G401 (cell line): Measurements from ENCODE around the gene BICRA. TPM values are rescaled to one million over a fixed set of nuclear protein-coding genes. Genes with fewer than 3 reads are reported as not detected.
"Not testable (repeated sequence)": the region's sequence is repeated elsewhere in the genome, so short reads cannot be mapped to it uniquely, and the experiment has no call there.

ENCODE experiments used
- DNase-seq: peaks from one replicate; pipeline ENCODE4 v3.0.0-alpha.2; 2015; ENCODE audit warnings: low spot score
- in situ Hi-C: cut with HindIII; loops from 2 replicates; pipeline ENCODE4 v1.10.0; 2016; ENCODE audit warnings: low sequenced_read_pairs, mixed read lengths
- total RNA-seq: library from RNA; depleted of rRNA; stranded (reverse); fragments of >200 nt; shearing (Covaris generic); gene quantifications from 2 replicates; pipeline ENCODE4 v1.2.3, GENCODE V29; 2014; rRNA removed

BICRA gene
- 0.10 and 5.7 TPM in 2 replicates for total RNA-seq

DNA sequence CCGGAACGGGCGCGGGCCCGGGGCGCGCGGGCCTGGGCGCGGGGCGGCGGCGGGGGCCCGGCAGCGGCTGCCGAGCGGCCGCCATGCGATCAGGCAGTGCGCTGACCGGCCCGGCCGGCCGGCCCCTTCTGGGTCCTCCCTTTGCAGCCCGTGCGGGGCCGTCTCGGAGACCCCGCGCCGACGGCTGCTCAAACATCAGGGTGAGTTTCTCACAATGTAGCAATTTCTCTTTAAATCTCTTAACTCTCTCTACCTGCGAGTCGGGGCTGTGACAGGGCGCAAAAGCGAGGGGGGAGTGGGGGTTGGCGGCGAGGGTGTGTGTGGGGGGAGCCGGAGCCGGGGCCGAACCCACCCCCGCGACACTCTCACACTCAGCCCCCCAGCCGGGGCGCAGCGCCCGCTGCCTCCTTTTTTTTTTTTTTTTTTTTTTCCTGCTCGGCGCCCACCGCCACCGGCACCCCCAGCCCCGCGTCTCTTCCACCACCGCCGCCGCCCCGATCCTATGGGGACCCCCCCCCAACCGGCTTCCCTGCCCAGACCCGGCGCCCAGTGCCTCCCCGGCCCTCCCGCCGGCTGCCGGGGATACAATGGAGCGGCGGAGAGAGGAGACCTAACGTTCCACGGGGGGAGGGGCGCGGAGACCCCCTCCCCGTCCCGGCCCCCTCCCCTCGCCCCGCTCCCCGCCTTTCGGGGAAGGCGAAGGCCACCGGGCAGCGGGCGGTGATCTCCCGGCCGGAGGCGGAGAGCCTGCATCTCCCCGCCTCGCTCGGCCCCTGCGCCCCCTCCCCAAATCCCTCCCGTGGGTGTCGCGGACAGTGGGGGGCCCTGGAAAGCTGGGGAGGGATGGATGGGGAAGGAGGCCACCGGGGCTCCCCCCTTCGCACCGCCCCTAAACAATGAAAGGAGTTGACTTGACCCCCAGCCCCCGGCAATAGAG is at the start of gene BICRA:
Gene BICRA, plus strand, starts transcription at position 166 of the 937 bp plus-strand sequence. CDS start 64,441 bp downstream, outside the sequence.
- peak; percentile 84 for DNase-seq
- in situ Hi-C loops: no loop called here

DNA sequence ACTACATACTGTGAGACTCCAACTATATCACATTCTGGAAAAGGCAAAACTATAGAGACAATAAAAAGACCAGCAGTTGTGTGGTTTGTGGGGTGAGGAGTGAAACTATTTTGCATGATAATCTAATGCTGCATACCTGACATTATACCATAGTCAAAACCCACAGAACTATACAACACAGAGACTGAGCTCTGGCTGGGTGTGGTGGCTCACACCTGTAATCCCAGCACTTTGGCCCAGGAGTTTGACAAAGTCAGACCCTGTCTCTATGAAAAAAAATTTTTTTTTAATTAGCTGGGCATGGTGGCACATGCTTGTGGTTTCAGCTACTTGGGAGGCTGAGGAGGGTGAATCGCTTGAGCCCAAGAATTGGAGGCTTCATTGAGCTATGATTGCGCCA is 47.9 kb upstream of the BICRA start:
- no peak for DNase-seq
- in situ Hi-C loops: no loop called here

DNA sequence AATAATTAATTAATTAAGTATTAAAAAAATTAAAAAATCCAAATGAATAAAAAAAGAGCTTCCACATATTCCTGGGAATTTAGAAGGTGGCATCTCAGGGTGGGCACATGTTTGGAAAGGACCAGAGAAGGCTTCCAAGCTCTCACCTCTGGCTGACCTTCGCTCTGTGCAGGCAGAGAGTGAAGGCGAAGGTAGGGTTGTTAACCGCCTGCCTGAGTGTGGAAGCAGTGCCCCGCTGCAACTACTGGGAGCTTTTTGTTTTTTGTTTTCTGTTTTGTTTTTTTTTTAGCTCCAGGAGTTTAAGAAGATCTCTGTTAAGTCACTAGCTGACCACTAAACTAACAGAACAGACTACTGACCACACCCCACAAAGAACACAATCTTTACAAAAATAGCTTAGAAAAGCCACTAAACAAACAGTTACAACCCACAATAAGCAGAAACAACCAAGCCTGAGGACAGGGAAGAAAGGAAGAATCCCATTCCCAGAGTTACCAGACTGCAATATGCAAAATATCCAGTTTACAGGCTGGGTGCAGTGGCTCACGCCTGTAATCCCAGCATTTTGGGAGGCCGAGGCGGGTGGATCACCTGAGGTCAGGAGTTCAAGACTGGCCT is 47.4 kb upstream of the BICRA start:
- in situ Hi-C loops: no loop called here
- DNase-seq: no peak

DNA sequence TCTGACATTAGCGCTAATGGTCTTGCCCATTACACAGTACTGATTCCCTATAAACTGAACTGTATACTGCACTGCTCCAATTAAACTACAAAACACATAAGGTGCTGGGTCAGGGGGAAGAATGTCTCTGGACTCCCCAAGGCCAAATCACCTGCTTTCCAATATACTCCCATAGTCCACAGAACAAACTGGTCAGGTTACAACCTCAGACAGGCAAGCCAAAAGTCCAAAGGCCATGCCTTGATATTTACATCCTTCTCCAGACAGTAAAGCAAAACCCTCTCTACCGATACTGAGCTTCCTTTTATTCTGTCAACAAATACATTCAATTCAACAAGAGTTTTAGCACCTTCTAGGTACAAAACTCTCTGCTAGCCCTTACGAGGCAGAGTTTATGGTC is 44.9 kb upstream of the BICRA start:
- in situ Hi-C loops: no loop called here
- DNase-seq: no peak

DNA sequence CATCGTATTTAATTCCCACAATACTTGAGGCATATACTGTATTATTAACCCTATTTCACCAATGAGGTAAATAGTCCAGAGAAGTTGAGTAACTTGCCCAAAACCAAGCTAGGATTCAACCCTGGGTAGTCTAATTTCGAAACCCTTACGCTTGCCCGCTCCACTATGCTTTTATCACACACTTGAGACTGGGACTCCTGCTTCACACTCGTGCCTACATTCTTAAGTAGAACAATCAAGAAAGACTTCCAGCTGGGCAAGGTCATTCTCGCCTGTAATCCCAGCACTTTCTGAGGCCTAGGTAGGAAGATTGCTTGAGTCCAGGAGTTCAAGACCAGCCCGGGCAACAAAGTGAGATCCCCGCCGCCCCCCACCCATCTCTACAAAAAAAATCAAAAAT is 39.6 kb upstream of the BICRA start:
- in situ Hi-C loops: no loop called here
- no peak for DNase-seq

DNA sequence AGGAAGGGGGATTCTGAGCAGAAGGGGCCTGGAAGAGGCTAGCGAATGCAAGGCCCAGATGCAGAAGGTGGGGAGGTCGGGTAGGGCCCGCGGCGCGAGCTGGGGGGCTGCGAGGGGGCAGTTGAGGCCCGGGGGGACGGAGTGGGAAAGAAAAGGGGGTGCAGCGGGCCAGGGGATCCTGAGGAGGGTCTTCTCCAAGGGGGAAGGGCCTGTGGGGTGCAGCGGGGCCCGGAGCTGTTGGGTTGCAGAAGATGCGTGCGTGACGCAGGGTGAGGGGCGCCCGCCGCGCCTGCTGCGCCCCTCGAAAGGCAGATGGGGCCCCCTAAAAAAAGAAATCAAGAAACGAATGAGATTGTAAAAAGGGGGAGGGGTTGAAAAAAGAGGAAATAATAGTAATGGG is 36.3 kb upstream of the BICRA start:
- in situ Hi-C loops: no loop called here
- DNase-seq: no peak

DNA sequence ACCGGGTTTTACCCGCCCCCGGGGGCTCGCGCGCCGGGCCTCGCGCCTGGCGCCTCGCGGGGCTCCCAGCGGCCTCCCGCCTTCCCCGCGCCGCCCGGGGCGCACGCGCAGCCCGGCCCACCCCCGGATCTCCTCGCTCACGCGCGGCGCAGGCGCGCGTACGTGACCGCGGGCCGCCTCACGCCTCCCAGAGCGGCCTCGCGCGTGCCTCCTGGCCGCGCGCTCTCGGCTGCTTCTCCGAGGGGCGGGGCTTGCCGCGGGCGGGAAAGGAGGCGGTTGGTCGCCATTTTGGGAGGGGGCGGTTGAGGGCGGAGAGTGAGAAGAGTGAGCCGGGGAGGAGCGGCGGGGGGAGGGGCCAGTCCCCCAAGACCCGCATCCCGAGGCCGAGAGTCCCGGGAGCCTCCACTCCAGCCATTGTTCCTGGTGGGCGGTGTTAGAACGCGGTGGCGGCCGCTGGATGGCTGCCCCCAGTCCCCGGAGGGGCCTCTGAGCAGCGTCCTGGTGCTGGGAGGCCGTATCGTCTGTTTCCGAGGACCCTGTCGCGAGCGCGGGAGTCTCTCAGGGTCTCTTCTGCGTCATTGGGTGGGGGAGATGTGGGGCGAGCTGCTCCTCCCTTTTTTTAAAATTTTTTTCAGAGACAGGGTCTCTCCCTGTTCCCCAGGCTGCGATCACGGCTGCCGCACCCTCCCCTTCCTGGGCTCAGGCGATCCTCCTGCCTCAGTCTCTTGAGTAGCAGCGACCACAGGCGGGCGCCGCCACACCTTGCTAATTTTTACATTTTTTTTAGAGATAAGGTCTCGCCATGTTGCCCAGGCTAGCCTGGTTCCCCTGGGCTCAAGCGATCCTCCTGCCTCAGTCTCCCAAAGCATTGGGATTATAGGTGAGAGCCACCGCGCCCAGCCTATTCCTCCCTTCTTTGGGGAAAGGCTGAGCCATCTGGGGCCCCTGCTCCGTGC is 35.6 kb upstream of the BICRA start, which contains the start of gene ZNF541:
Gene ZNF541, minus strand, starts transcription at position 78 of the 956 bp plus-strand sequence. CDS start 17,292 bp downstream, outside the sequence.
- in situ Hi-C loops: no loop called here
- peak; percentile 57 for DNase-seq

DNA sequence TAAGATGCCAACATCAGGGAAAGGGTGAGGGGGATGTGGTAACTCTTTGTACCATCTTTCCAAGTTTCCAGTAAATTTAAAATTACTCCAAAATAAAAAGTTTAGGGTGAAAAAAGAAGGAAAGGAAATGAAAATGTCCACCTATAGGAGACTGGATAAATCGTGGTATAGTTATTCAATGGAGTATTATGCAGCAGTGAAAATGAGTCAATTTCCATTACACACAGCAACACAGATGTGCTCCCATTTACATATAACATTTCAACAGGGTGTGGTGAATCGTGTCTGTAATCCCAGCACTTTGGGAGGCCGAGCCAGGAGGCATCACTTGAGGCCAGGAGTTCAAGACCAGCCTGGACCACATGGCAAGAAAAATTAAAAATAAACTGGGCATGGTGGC is 28.5 kb upstream of the BICRA start:
- DNase-seq: no peak
- in situ Hi-C loops: no loop called here

DNA sequence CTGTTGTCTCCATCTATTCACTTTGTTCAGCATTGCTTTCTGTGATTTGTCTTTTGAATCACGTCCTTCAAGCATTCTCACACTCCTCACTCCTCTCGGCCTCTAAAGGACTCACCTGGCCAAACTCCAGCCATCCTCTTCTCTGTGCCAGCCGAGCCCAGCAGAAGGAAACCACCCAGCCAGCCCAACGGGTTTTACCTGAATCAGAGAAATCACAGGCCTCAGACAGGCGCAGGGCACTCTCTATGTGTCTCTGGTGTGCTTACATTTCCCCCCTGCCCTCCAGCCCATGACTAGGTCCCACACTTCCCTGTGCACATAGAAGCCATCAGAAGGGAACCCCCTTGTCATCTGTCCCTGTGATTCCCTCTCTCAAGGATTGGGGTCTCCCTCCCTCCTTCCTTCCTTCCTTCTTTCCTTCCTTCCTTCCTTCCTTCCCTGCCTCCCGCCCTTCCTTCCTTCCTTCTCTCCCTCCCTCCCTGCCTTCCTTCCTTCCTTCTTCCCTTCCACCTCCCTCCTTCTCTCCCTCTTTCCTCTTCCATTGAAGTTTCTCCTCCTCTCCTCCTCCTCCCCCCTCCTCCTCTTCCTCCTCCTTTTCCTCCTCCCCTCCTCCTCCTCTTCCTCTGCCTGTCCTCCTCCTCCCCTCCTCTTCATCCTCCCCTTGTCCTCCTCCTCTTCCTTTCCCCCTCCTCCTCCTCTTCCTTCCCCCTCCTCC is 27.2 kb upstream of the BICRA start:
- no peak for DNase-seq
- in situ Hi-C loops: no loop called here

DNA sequence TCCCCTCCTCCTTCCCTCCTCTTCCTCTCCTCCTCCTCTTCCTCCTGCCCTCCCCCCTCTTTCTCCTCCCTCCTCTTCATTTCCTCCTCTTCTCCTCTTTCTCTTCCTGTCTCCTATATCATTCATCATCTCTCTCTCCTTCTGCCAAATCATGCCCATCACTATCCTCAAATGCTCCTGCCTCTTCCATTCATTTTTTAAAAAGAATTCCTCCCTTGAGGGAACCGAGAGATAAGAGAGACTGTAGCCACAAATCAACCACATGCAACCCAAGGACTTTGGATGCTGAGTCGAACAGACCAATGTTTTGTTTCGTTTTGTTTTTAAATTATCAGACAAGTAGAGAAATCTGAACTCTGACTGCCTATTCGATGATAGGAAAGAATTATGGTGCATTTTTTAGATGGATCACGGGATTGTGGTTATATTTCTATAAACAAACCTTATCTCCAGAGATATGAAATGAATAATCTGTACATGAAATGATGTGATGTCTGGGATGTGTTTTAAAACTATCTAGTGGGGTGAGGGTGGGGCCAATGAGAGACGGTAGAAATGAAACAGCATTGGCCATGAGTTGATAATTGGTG is 26.5 kb upstream of the BICRA start:
- DNase-seq: no peak
- in situ Hi-C loops: no loop called here

DNA sequence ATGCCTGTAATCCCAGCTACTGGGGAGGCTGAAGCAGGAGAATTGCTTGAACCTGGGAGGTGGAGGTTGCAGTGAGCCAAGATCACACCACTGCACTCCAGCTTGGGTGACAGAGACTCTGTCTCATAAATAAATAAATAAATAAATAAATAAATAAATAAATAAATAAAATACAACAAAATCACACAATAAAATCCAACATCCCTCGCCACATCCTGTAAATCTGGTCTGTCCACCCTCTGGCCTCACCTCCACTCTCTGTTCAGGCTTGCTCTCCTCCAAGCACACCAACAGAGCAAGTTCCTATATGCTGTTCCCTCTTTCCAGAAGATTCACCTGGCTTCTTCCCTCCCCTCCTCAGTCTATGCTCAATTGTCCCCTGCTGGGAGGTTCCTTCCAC is 25.8 kb upstream of the BICRA start:
- DNase-seq, in situ Hi-C loops: not testable (repeated sequence)

DNA sequence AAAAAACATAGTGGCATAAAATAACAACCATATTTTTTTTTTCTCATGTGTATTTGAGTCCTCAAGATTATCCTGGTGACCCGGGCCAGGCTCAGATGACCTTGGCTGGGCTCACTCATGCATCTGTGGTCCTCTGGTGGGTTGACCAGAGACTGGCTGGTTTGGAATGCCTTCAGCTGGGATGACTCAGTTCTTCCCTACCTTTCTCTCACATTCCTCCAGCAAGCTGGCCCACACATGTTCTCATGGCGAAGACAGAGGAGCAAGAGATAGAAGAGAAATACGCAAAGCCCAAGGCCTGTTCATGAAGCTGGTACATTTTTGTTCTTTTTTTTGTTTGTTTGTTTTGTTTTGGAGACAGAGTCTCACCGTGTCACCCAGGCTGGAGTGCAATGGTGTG is 21.6 kb upstream of the BICRA start:
- in situ Hi-C loops: no loop called here
- DNase-seq: no peak

DNA sequence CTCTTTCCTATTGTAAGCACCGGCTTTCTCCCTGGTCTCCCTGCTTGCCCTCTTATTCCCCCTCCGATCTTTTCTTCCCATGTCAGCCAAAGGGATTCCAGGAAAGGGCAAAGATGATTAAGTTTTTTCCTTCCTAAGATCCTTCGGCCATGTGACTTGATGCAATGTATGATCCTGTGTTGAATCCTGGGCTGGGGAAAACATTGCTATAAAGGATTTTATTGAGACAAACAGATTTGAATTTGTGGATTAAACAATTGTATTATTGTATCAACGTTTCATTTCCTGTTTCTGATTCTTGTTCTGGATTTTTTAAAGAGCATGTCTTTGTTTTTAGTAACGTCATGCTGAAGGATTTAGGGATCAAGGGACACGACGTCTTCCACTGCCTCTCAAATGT is 19.1 kb upstream of the BICRA start:
- in situ Hi-C loops: no loop called here
- DNase-seq: no peak

DNA sequence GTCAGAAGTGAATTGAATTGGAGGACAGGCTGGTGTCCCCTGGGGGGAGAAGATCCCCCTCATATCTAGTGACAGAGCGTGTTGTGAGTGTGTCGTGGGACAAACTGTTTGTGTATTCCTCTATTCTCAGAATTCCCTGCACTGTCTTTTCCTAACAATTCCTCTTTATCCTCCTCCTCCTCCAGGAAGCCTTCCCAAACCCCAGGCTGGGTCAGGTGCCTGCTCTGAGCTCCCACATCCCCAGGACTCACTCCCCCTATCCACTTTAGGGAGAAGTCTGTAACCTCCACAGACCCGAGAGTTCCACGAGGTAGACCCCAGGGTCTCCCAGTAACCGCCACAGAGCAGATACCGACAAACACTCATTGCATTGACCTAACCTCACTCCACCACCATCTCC is 15.1 kb upstream of the BICRA start:
- in situ Hi-C loops: no loop called here
- DNase-seq: no peak

DNA sequence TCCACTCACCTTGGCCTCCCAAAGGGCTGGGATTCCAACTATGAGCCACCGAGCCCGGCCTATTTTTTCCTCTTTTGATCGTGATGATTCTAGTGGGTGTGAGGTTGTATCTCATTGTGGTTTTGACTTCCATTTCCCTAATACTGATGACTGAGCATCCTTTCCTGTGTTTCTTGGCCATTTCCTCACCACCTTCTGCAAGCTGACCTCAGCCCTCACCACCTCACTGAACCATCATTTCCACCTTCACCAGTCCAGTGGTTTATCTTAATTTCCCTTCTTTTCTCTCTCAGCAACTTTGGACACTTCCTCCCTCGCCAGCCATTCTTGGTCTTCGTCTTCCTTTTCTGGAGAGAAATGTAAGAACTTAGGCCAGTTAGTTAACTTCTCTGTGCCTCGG is 13.0 kb upstream of the BICRA start:
- in situ Hi-C loops: no loop called here

DNA sequence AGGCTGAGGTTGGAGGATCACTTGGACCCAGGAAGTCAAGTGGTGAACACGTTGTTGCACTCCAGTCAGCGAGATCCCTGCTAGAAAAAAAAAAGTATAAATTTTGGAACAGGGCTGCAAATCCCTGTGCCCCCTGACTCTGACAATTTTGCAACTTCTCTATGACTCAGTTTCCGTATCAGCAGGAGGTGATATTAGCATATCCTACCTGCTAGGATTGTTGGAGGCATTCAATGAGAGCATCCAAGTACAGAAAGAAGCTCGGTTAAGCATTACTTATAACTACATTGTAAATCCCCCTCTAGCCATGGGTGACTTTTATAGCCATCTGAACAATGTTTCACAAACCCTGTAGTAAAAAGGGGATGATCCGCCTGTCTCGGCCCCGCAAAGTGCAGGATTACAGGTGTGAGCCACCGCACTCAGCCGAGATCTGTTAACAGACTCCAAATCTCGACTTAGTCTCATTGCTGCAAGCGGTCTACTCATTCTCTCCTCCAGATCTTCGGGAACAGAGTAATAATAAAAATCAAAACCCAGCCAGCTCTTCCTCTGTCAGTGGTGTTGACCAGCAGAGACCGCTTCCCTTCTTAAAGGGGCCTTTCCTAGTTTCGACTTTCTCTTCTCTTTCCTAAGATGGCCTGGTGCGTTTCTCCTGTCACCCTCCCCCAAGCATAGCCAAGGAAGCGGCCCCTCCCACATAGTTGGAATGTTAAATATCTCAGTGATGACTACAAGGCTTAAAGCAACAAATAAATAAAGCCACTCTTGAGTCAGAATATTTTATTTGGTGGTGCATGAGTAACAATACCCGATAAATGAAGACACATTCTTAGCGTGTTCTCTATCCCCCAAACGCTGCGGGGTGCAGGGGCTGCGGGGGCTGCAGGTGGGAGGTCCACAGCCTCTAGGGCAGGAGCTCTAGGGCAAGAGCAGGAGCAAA is 10.3 kb upstream of the BICRA start:
- in situ Hi-C loops: no loop called here
- DNase-seq: peak; percentile 59

More for the DNA sequence above, 13.0 kb upstream of the BICRA start:
- DNase-seq: no peak

DNA sequence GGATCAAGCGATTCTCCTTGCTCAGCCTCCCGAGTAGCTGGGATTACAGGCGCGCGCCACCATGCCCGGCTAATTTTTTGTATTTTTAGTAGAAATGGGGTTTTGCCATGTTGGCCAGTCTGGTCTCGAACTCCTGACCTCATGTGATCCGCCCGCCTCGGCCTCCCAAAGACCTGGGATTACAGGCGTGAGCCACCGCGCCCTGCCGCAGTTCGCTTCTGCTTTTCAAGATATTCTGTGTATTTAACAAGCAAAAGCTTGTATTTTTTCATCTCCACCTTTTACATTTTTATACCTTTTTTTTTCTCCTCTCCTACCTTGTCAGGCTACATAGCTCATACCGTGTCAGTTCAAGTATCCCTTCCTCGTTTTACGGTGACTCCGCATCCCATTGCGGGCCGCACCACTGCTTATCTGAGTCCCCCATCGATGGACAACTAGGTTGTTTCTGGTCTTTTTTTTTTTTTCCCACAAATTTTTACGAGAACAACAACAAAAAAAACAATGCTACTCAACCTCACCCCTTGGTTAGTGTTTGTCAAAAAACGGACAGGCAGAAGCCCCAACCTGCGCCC is 9.2 kb upstream of the BICRA start:
- in situ Hi-C loops, DNase-seq: not testable (repeated sequence)
